ENCODE data around the gene AP1M1. TPM values are rescaled to one million over a fixed set of nuclear protein-coding genes. Genes with fewer than 3 reads are reported as not detected.

The AP1M1 gene
- total RNA-seq, 1 experiment from 2014 or later = 27.7 TPM

DNA sequence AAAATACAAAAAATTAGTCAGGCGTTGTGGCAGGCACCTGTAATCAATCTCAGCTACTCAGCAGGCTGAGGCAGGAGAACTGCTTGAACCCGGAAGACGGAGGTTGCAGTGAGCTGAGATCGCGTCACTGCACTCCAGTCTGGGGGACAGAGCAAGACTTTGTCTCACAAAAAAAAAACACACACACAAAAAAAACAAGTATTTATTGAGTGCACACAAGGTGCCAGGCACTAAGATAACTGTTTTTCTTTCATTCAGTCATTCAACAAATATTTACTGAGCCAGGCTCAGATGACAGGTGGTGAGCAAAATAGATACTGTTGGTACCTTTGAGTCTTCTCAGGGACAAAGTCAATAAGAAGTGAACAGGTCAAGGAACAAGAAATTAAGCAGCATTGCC lies 30.7 kb upstream of the AP1M1 start:
- Mint-ChIP-seq H3K27ac (no peak overlapping the region), H3K9me3 (no peaks in the 10 kb centered on the region), H3K4me3 (no peak overlapping the region), H3K4me1 (no peaks in the 10 kb centered on the region), H3K27me3 (ENCODE audit: low read depth) (peaks cover 3% of the 10 kb centered on the region), H3K36me3 (no peaks in the 10 kb centered on the region)
- ATAC-seq = no peak
- ChIA-PET CTCF (no interaction called here), POLR2A (no interaction called here)
- TF ChIP-seq RELA (CRISPR knock-in tag; IDR thresholded peaks at IDR 0.05; ENCODE audit: borderline replicate concordance) = no peak
- TF ChIP-seq IRF2 (CRISPR knock-in tag; IDR thresholded peaks at IDR 0.05; ENCODE audit: borderline replicate concordance, low read depth) = no peak
- no peak for TF ChIP-seq CREB1 (CRISPR knock-in tag; IDR thresholded peaks at IDR 0.05)
- TF ChIP-seq FOXP1 (CRISPR knock-in tag; IDR thresholded peaks at IDR 0.05; ENCODE audit: borderline replicate concordance) = no peak
- no peak for TF ChIP-seq ZNF317 (CRISPR knock-in tag; IDR thresholded peaks at IDR 0.05; ENCODE audit: borderline replicate concordance, low read depth)
- no peak for TF ChIP-seq NR1H2 (CRISPR knock-in tag; IDR thresholded peaks at IDR 0.05)
- TF ChIP-seq, protein P1, sequence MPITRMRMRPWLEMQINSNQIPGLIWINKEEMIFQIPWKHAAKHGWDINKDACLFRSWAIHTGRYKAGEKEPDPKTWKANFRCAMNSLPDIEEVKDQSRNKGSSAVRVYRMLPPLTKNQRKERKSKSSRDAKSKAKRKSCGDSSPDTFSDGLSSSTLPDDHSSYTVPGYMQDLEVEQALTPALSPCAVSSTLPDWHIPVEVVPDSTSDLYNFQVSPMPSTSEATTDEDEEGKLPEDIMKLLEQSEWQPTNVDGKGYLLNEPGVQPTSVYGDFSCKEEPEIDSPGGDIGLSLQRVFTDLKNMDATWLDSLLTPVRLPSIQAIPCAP (CRISPR knock-in tag; IDR thresholded peaks at IDR 0.05) = no peak
- TF ChIP-seq, protein P2, sequence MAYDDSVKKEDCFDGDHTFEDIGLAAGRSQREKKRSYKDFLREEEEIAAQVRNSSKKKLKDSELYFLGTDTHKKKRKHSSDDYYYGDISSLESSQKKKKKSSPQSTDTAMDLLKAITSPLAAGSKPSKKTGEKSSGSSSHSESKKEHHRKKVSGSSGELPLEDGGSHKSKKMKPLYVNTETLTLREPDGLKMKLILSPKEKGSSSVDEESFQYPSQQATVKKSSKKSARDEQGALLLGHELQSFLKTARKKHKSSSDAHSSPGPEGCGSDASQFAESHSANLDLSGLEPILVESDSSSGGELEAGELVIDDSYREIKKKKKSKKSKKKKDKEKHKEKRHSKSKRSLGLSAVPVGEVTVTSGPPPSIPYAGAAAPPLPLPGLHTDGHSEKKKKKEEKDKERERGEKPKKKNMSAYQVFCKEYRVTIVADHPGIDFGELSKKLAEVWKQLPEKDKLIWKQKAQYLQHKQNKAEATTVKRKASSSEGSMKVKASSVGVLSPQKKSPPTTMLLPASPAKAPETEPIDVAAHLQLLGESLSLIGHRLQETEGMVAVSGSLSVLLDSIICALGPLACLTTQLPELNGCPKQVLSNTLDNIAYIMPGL (CRISPR knock-in tag; IDR thresholded peaks at IDR 0.05) = no peak
- TF ChIP-seq, protein P3, sequence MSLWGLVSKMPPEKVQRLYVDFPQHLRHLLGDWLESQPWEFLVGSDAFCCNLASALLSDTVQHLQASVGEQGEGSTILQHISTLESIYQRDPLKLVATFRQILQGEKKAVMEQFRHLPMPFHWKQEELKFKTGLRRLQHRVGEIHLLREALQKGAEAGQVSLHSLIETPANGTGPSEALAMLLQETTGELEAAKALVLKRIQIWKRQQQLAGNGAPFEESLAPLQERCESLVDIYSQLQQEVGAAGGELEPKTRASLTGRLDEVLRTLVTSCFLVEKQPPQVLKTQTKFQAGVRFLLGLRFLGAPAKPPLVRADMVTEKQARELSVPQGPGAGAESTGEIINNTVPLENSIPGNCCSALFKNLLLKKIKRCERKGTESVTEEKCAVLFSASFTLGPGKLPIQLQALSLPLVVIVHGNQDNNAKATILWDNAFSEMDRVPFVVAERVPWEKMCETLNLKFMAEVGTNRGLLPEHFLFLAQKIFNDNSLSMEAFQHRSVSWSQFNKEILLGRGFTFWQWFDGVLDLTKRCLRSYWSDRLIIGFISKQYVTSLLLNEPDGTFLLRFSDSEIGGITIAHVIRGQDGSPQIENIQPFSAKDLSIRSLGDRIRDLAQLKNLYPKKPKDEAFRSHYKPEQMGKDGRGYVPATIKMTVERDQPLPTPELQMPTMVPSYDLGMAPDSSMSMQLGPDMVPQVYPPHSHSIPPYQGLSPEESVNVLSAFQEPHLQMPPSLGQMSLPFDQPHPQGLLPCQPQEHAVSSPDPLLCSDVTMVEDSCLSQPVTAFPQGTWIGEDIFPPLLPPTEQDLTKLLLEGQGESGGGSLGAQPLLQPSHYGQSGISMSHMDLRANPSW (CRISPR knock-in tag; conservative IDR thresholded peaks at IDR 0.05; ENCODE audit: low read depth) = no peak
- DNase-seq (ENCODE audit: low spot score) = no peak

DNA sequence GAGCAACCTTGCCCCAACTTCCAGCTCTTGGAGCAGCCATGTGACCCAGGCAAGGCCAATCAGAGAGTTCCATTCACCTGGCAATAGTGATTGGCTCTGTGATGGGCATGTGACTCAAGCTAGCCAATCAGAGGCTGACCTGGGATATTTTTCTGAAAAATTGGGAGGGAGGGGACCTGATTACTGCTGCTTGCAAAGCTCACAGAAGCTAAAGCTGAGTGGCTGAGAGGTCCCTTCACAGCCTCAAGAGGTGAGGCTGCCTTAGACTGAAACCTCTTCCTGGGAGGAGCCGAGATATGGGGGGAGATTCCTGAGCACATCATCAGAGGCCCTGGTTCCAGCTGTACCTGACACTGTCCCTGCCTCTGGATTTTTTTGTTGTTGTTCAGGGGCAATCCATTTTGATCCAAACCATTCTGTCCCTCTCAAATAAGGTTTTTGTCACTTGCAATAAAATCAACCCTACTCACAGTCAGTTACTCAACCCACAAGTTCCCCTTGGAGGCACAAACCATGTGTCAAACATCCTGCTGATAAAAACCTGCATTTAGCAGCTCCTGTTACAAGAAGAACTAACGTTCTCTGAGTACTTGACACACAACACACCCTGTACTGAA lies 29.1 kb upstream of the AP1M1 start:
- TF ChIP-seq, protein P4, sequence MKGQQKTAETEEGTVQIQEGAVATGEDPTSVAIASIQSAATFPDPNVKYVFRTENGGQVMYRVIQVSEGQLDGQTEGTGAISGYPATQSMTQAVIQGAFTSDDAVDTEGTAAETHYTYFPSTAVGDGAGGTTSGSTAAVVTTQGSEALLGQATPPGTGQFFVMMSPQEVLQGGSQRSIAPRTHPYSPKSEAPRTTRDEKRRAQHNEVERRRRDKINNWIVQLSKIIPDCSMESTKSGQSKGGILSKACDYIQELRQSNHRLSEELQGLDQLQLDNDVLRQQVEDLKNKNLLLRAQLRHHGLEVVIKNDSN (CRISPR knock-in tag; IDR thresholded peaks at IDR 0.05) = peak; percentile 65
- TF ChIP-seq FOXK1 (CRISPR knock-in tag; IDR thresholded peaks at IDR 0.05) = no peak
- TF ChIP-seq, protein P5, sequence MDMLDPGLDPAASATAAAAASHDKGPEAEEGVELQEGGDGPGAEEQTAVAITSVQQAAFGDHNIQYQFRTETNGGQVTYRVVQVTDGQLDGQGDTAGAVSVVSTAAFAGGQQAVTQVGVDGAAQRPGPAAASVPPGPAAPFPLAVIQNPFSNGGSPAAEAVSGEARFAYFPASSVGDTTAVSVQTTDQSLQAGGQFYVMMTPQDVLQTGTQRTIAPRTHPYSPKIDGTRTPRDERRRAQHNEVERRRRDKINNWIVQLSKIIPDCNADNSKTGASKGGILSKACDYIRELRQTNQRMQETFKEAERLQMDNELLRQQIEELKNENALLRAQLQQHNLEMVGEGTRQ (CRISPR knock-in tag; IDR thresholded peaks at IDR 0.05) = peak; percentile 71
- no peak for TF ChIP-seq SOX15 (CRISPR knock-in tag; IDR thresholded peaks at IDR 0.05)
- H3K9me3 Mint-ChIP-seq = no peaks in the 10 kb centered on the region
- no peaks in the 10 kb centered on the region for H3K36me3 Mint-ChIP-seq
- no peak overlapping the region for H3K4me3 Mint-ChIP-seq
- H3K27ac Mint-ChIP-seq = no peak overlapping the region
- ATAC-seq (no peak), DNase-seq (ENCODE audit: low spot score) (no peak)
- no peaks in the 10 kb centered on the region for H3K4me1 Mint-ChIP-seq
- ChIA-PET CTCF (interaction anchor here (2.2 kb wide), 1 partner anchor 17 kb away, joined by 9 read pairs; the partner anchor contains the start of gene FAM32A), POLR2A (interaction anchor here (0.7 kb wide), 1 partner anchor 1060 kb away, joined by 3 read pairs; no protein-coding TSS in a partner anchor)
- peaks cover 5% of the 10 kb centered on the region for H3K27me3 Mint-ChIP-seq (ENCODE audit: low read depth)

DNA sequence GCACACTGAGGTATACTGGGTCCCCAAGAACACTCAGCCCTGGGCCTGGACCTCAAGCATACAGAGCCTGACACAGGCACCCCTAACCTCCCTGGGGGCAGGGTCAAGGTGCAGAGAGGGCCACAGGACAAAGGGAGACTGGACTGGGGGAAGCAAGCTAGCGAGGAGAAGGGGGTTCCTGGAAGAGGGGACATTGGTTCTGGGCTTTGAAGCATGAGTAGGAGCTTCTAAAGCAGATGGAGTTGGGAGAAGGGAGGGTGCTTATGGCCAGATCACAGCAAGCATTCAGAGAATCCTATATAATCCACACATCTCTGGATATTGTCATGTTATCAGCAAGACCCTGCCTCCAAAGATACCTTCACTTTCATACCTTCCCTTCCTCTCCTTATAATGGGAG lies 27.6 kb upstream of the AP1M1 start:
- ATAC-seq (no peak), DNase-seq (ENCODE audit: low spot score) (no peak)
- Mint-ChIP-seq H3K27ac (no peak overlapping the region), H3K27me3 (ENCODE audit: low read depth) (peaks cover 5% of the 10 kb centered on the region), H3K9me3 (peaks cover 2% of the 10 kb centered on the region; the same call in 1 of the 2 replicates), H3K4me3 (no peak overlapping the region), H3K4me1 (no peaks in the 10 kb centered on the region), H3K36me3 (no peaks in the 10 kb centered on the region)
- CTCF ChIA-PET = interaction anchor here (0.7 to 2.2 kb wide), 3 partner anchors 15 to 184 kb away, joined by 3 to 9 read pairs (median 3); partner anchors contain the start of gene FAM32A
- POLR2A ChIA-PET = no interaction called here
- TF ChIP-seq ELF4 (CRISPR knock-in tag; IDR thresholded peaks at IDR 0.05; ENCODE audit: low read depth) = no peak
- no peak for TF ChIP-seq TEAD4 (CRISPR knock-in tag; IDR thresholded peaks at IDR 0.05)
- no peak for TF ChIP-seq JUN (CRISPR knock-in tag; IDR thresholded peaks at IDR 0.05)
- TF ChIP-seq SP1 (CRISPR knock-in tag; conservative IDR thresholded peaks at IDR 0.05) = no peak
- TF ChIP-seq, protein P6, sequence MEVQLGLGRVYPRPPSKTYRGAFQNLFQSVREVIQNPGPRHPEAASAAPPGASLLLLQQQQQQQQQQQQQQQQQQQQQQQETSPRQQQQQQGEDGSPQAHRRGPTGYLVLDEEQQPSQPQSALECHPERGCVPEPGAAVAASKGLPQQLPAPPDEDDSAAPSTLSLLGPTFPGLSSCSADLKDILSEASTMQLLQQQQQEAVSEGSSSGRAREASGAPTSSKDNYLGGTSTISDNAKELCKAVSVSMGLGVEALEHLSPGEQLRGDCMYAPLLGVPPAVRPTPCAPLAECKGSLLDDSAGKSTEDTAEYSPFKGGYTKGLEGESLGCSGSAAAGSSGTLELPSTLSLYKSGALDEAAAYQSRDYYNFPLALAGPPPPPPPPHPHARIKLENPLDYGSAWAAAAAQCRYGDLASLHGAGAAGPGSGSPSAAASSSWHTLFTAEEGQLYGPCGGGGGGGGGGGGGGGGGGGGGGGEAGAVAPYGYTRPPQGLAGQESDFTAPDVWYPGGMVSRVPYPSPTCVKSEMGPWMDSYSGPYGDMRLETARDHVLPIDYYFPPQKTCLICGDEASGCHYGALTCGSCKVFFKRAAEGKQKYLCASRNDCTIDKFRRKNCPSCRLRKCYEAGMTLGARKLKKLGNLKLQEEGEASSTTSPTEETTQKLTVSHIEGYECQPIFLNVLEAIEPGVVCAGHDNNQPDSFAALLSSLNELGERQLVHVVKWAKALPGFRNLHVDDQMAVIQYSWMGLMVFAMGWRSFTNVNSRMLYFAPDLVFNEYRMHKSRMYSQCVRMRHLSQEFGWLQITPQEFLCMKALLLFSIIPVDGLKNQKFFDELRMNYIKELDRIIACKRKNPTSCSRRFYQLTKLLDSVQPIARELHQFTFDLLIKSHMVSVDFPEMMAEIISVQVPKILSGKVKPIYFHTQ (CRISPR knock-in tag; IDR thresholded peaks at IDR 0.05) = no peak
- TF ChIP-seq, protein P7, sequence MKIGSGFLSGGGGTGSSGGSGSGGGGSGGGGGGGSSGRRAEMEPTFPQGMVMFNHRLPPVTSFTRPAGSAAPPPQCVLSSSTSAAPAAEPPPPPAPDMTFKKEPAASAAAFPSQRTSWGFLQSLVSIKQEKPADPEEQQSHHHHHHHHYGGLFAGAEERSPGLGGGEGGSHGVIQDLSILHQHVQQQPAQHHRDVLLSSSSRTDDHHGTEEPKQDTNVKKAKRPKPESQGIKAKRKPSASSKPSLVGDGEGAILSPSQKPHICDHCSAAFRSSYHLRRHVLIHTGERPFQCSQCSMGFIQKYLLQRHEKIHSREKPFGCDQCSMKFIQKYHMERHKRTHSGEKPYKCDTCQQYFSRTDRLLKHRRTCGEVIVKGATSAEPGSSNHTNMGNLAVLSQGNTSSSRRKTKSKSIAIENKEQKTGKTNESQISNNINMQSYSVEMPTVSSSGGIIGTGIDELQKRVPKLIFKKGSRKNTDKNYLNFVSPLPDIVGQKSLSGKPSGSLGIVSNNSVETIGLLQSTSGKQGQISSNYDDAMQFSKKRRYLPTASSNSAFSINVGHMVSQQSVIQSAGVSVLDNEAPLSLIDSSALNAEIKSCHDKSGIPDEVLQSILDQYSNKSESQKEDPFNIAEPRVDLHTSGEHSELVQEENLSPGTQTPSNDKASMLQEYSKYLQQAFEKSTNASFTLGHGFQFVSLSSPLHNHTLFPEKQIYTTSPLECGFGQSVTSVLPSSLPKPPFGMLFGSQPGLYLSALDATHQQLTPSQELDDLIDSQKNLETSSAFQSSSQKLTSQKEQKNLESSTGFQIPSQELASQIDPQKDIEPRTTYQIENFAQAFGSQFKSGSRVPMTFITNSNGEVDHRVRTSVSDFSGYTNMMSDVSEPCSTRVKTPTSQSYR (CRISPR knock-in tag; IDR thresholded peaks at IDR 0.05) = no peak
